Limb (tissue), 2 donors: ENCODE measurements around the gene CSNK1E.
A peak's percentile ranks its signal among the peaks of the same experiment; 100 is the strongest.

Experiments
- DNase-seq, 2 donors: peaks; one replicate each; pipeline ENCODE4 v3.0.0-alpha.2; 2016; ENCODE audit errors: extremely low spot score in 2 of 2

The CSNK1E gene

DNA sequence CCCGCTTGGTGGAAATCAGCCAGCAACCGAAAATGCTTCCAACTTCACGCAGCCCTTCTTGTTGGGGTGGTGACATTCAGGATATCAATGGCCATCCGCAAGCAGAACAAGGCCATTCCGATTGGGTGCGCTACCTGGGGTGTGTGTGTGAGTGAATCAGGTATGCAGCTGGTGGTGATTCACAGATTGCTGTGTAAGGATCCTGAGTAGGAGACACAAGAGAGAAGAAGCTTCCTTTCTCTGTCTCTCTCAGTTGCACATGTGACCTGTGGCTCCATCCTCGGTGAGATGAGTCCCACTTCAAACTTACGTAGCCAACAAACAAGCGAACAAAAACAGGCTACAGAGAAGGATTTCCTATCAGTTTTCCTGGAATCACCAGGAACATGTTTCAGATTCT, 34.8 kb downstream of the CSNK1E start:
- no peak for DNase-seq

DNA sequence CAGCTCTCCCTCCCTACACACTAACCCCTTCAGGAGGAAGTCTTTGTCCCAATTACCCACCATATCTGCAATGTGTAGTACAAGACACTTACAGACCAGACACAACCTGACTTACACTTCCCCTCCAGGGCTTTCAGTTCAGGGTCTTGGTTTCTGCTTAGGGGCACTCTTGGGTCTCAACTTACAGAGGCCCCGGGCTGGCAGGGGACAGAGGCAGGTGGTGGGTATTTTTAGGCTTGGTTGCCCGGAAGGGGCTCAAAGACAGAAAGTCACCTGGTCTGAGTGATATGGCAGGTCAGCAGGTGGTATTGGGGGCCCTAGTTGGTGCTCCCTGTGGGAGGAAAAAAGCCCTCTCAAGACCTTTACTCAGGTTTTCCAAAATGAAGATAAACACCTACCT, 41.1 kb downstream of the CSNK1E start:
- DNase-seq = no peak

DNA sequence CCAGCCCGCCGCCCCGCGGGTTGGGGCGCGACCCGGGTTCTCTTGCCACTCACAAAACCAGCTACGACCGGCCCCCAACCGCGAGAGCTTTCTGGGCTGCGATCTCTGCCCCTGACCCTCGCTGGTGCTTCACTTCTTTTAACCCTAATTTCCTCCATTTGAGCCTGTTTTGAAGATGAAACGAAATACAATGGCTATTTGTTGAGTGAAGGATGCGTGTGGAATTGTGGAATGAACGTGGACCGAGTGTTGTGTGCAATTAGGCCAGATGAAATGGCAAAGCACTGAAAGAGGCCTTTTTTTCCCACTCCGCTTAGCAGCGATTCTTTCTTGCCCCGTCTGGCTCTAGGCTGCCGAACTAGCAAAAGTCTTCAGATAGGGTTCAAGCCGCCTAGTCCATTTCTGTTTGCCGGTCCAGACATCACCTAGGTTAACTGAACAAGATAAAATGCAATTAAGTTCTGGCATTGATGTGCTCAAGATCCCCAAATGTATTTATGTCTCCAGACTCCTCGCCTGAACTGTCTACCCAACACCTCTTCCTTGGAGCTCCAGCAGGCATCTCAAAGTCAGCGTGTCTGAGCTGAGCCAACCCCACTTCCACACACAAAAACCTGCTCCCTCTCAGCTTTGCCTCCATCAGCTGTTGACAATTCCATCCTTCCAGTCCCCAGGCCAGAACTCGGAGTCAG, 44.0 kb downstream of the CSNK1E start:
- DNase-seq = peak in 1 of 2 donors; percentile 8

DNA sequence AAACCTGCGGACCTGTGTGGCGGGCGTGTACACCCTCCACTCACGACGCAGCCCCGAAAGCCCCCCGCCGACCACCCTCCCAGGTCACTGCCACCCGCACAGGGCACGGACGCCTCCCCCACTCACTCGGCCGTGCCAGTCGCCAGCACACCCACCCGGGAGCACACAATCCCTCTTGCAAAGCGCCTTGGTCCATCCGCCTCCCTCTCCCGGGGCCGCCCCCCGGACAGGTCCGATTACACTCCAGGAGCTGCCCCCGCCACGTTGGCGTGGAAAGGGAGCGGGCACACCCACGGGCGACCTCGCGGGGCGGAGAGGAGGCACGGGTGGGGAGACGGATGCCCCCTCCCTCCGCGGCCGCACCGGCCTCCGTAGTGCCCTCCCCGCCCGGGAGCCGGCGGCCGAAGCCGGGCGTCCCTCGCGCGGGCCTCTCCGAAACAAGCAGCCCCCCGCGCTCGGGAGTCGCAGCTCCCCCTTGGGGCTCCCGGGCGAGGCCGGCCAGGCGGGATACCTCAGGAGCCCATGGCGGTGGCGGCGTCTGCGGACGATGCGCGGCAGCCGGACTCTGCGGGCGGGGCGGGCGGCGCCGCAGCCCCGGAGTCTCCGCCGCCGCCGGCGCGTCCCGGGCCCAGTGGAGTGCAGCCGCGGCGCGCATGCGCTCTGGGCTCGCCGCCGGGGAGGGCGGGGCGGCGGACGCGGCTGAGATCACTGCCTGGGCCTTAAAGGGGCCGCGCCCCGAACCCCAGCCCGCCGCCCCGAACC, 44.7 kb downstream of the CSNK1E start, which contains the start of gene TMEM184B:
Gene TMEM184B, minus strand, starts transcription at position 638 of the 762 bp plus-strand sequence. CDS start 25,049 bp downstream, outside the sequence.
- DNase-seq = peak; percentile 76 to 91

DNA sequence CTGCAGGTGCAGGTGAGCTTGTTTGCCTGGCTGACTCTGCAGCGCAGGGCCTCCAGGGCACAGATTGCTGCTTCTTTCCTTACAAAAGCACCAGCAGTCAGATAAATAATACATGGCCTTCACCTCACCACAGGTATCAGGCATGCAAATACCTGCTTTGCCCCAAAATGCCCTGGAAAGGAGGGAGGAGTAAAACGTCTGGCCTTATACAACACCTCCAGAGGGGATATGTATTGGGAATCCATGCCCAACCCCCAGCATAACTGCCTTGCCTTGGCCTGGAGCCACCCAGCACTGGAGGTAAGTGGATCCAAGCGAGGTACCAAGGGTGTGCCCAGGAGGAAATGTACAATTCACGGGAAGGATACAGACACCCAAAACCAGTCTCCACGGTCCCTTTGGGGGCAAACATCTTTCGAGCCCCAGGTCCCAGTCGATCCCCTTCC, 45.3 kb downstream of the CSNK1E start:
- DNase-seq = no peak

DNA sequence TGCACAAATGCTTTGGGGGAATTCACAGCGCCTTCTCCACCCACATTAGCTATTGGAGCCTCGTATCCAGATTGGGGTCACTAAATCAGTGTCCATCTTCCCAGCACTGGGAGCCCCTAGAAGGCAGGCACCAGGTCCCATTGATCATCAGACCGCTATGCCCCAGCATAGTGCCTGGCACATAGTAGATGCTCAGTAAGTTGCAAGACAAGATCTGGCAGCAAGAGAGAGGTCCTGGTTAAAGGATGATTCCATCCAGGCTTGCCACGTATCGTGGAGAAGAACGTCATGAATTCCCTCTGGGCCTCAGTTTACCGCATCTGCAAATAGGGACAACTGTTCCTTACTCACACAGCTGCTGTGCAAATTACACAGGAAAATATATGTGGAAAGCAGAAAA, 46.1 kb downstream of the CSNK1E start:
- DNase-seq = no peak

DNA sequence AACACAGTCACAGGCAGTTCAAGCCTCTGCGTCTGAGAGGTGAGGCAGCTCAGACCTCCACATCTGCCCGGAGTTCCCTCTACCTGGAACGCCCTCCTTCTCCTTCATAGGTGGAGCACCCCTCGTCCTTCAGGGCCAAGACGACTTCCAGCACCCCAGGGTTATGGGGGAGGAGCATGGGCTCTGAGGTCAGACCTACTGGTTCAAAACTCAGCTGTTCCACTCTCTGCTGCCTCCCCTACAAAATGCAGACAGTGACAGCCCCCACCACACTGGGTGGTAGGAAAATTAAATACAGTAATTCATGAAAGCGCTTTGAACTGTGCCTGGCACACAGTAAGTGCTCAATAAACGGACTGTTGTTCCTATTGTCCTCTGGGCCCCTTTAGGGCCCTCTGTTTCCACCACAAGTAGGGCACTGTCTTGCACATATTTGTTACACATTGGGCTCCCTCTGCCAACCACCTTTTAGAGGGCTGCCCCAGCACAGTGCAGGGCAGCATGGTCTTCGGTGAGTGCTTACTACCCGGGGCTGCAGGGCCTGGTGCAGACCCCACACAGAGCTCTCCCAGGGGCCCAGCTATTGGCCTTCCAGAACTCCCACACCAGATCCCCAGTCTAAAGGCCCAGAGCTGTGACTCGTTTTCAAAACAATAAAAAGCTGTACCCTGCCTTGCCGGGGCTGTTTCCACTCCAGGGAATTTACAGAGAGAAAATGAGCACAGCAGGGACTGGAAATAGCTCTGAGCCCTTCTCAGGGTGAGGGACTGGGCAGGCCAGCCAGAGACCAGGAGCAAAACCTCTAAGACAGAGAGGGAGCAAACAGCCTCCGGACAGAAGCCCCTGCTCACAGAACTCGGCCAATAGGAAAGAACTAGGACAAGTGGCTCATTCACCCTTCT, 46.9 kb downstream of the CSNK1E start:
- DNase-seq = no peak

DNA sequence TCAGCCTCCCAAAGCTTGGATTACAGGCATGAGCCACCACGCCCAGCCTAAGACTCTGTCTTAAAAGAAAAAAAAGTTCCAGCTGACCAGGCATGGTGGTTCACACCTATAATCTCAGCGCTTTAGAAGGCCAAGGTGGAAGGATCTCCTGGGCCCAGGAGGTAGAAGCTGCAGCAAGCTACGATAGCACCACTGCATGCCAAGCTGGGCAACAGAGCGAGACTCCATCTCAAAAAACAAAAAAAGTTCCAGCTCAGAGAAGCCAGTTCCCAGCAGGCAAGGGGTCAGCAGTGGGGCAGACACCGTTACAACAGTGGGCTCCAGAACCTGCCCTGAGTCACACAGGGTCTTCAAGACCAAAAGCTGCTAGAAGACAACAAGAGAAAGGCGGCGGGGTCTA, 47.8 kb downstream of the CSNK1E start:
- no peak for DNase-seq

DNA sequence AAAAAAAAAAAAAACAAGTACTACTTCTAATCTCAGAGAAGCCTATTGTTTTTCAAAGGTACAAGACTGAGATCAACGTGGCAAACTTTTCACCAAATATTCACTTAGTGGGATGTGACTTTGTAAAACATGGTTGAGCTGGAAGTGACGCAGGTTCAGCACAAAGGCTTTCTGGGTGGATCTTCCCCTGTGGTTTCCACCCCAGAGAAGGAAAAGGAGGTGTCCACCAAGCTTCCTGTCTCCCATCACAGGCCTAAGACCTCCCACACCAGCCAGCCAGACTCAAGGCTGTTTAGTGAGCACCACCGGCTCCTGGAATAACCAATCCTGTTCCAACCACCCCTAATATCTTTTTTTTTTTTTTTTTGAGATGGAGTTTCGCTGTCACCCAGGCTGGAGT, 50.1 kb downstream of the CSNK1E start:
- DNase-seq = no peak

DNA sequence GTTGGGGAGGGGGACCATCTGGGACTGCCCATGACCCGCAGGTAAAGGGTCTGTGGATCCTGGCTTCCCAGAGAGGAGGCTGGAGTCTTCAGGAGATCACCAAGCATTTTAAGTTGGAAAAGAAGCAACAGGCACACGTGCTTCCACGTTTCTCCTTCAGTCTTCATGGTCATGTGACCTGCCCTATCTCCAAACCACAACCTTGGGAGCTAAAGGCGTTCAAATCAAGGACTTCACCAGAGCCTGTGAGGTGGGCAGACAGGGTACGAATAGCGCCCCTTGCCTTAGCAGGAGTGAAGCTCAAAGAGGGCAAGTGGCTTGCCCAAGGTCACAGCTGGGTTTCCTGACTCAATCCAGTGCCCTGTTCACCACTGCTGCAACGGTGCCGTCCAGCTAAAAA, 51.1 kb downstream of the CSNK1E start:
- no peak for DNase-seq

DNA sequence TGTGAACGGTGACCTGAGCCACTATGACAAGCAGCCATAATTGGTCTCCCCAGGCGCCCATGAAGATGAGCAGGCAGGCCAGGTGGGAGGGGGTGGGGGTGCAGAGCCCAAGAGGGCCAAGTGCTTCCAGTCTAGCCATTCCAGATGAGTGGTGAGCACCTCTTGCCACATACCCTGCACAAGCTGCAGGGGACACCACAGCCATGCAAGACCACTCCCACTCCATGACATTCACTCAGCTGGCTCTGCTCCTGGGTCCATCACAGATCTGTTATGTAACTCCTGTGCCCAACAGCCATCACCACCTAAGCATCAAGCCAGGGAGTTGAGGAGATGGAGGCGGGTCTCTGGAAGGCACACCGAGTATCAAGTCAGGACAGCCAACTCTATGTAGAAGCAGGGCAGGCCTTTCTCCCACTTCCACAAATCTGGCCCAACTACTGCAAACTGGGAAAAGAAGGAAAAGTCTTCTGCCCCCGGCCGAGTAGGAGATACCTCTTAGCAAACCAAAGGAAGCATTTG, 52.9 kb downstream of the CSNK1E start:
- DNase-seq = no peak

DNA sequence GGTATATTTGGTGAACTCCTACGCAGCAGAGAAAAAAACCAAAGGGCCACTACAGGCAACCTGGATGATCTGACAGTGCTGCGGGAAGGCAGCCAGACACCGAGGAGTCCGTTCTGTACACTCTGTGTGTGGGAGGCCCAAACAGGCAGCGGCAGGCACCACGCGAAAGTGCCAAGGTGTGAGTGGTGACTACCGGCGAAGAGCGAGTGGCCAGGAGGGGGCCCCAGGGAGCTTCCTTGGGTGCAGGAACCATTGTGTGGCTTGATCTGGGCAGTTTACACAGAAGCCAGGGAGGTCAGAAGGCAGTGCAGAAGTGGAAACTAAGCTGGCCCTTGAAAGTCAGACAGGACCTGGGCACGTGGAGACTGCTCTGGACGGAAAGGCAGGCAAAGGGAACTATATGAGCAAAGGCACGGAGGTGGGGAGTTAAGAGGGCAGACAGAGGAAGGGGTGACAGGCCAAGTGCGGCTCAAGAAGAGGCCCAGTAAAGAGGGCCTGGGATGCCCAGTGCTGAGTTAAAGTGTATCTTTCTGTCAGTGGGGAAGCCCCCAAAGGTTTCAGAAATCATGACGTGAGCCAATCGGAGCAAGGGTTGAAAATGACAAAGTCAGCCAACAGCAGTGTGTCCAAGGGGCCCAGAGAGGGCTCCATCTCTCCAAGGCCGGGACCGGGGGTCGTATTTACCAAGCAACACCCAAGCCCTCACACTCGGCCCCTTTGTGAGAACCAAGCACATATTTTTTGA, 55.0 kb downstream of the CSNK1E start:
- DNase-seq = no peak

DNA sequence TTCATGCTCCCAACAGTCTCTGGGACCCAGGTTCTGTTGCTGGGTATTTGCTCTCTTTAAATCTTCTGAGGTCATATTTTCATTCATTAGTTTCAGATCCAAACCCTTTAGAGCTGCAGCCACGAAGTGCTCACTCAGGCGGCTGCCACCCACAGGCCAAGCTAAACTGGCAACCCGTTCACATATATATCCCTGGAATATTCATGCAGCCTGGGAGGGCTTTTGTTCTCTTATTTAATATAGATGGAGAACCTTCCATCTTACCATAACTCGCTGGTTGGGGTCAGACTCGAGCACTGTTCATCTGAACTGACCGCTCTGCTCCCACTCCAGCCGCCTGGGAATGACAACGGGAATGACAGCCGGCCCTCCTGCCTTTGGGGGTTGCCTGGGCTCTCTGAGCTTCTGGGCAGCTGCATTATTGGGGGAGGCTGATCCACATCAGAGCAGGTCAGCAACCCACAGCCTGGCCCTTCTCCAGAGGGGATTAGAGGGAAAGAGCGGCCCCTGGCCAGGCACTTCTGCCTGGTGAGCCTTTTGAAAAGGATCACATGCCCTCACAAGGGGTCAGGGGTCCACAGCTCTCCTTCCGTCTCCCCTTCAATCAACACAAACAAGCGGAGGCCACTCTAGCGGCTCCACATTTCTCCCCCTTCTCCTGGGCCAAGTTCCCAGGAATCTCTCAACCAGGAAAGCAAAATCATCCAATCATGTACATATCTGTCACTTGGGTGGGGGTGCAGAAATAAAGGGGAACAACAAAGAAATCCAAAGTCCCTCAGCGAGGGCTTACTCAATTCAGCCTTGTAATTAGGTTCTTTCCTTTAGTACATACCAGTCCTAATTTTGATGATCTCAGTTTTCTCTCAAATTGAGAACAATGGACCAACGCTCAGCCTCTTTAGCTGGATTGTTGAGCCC, 56.2 kb downstream of the CSNK1E start:
- no peak for DNase-seq

DNA sequence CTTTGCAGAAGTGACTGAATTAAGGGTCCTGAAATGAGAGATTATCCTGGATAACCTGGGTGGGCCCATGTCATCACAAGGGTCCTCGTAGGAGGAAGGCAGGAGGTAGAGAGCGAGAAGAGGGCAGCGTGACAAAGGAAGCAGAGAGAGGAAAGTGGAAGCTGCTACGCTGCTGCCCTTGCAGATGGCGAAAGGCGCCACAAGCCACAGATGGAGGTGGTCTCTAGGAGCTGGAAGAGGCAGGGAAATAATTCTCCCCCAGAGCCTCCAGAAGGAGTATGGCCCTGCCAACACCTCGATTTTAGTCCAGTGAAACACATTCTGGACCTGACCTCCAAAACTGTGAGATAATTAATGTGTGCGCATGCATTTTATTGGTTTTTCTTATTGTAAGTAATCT, 57.9 kb downstream of the CSNK1E start:
- no peak for DNase-seq

DNA sequence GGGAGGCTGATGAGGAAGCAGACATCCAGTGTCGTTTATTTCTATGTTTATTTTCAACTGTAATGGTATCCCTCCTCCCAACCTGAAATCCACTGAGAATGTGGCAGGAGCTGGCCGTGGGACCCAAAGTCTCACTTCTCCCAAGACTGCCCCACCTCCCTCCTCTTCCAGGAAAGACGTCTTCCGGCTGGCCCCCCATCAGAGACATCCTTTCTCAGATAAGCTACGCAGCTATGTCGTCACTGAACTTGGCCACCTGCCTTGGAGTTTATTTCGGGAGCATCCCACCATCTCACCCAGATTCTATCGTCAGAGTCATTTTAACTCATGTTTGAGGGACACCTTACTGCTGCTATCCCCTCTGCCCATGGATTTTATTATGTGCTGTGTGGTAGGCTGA, 58.3 kb downstream of the CSNK1E start:
- DNase-seq = no peak

DNA sequence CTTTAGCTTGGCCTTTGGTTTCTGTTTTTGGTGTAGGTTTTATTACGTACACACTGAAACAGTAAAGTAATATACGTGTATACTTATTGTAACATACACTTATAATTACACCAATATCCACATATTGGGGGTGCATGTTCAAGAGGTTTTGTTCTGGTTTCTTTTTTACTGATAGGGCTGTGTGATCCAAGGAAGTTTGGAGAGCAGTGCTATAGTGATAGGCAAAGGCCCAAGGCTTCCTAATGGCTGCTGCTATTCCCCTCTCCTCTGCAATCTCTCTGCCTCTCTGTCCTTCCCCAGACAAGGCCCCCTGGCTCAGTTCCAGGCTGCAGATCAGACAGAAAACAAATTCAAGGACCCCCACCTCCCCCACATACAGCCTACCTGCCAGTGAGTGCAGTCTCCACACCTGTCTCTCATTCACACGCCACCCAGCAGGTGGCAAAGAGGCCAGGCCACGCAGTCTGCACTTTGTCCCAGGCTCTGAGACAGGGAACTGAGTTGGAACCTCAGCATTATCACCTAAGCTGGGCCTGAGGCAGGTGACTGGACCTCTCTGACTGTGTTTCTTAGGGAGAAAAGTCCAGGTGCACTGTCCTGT, 59.5 kb downstream of the CSNK1E start:
- DNase-seq = no peak

DNA sequence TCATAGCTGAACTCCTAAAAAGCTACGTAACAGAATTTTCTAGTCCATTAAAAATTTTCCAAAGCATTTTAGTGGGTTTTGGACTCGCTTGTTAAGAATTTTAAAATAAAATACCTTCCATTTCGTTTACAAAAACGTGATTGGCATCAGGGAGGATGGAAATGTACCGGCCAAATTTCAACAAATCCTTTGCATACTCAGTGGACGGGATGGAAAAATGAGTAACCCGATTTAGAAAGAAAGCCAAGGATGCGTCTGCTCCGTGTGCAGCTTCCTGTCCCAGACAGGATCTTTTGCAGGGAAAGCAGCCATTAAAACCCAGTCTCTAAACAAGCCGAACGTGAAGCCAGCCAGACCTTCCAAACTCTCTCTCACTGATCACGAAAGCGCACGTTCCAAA, 60.1 kb downstream of the CSNK1E start:
- peak in 1 of 2 donors; percentile 56 for DNase-seq

DNA sequence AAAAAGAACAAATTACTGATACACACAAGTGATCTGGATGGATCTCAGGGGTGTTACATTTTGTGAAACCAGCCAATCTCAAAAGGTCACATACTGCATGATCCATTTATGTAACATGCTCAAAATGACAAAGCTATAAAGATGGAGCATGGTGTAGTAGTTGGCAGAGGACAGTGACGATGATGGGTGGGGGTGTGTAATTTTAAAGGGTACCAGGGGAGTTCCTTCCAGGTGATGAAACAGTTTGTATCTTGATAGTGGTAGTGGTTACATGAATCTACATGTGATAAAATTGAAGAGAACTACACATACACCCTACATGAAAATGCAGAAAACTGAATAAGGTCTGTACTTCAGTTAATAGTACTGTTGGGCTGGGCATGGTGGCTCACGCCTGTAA, 61.5 kb downstream of the CSNK1E start:
- no peak for DNase-seq

DNA sequence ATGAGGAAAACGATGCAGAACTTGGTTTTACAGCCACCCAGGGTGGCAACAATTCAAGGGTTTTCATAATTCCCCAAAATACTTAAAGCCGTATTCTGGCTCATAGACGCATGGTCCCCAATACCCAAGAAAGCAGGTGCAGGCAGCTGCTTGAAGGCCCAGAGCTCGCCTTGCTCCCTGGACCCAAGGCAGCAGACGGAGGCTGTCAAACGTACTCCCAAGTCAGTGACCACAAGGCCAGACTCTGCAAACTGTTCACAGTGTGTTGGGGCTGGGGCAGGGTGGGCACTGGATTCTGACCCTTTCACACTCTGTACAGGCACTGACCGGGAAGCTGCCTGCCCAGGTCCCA, 65.9 kb downstream of the CSNK1E start:
- no peak for DNase-seq
